Thyroid gland (tissue), 4 donors: Measurements from ENCODE around the gene ADI1. TPM values are rescaled to one million over a fixed set of nuclear protein-coding genes. Genes with fewer than 3 reads are reported as not detected.

ENCODE experiments used
- DNase-seq, 2 donors: peaks; one replicate each; pipeline ENCODE4 v3.0.0-alpha.2; 2019
- H3K27ac ChIP-seq, 3 donors: fragments of 200-600 bp; sonication (generic); 1 replicate in 2 of 3; 2 replicates in 1 of 3; pipeline ENCODE4 v1.5.1; 2016 to 2019; ENCODE audit warnings: mild to moderate bottlenecking in 1 of 3, moderate library complexity in 1 of 3
- H3K27me3 ChIP-seq: fragments of 200-600 bp; sonication (generic); one replicate; pipeline ENCODE4 v1.5.1; 2019
- H3K36me3 ChIP-seq, 2 donors: fragments of 200-600 bp; sonication (generic); one replicate each; pipeline ENCODE4 v1.5.1; 2016 to 2019
- H3K4me1 ChIP-seq, 2 donors: fragments of 200-600 bp; sonication (generic); one replicate each; pipeline ENCODE4 v1.5.1; 2017 to 2019
- H3K4me3 ChIP-seq, 3 donors: fragments of 200-600 bp; sonication (generic); replicated peaks in 1 of 3; 1 replicate in 2 of 3; 2 replicates in 1 of 3; pipeline ENCODE4 v1.5.1; 2016; ENCODE audit warnings: mild to moderate bottlenecking in 1 of 3
- H3K9me3 ChIP-seq: fragments of 200-600 bp; sonication (generic); one replicate; pipeline ENCODE4 v1.5.1; 2017
- POLR2A ChIP-seq, 2 donors: fragments of 450-650 bp; IDR thresholded peaks; one replicate each; pipeline ENCODE4 v1.6.1; 2017; ENCODE audit warnings: antibody characterized with exemption in 2 of 2, mild to moderate bottlenecking in 2 of 2, moderate library complexity in 1 of 2
- WGBS, 2 donors: methylation state at CpG; one replicate each; pipeline ENCODE4 v1.1.5; 2017; 5-methylcytosine and 5-hydroxymethylcytosine counted together
- intact Hi-C: fragments of 100-400 bp; cut with DNase I; formaldehyde crosslinking; loops from one replicate; pipeline ENCODE4 v1.15.1; 2023
- total RNA-seq, 4 donors: library from RNA; depleted of rRNA; stranded (reverse); fragments of >200 nt; gene quantifications; one replicate each; pipeline ENCODE4 v1.2.3, GENCODE V29; 2016
- TF ChIP-seq, protein P1 (sequence below), 6 experiments: fragments of 200-600 bp in 3 of 6; fragments of 450-650 bp in 3 of 6; sonication (generic) in 3 of 6; IDR thresholded peaks; one replicate each; pipeline ENCODE4 v1.5.1; 2016 to 2019; ENCODE audit warnings: antibody characterized with exemption in 6 of 6, mild to moderate bottlenecking in 2 of 6, inconsistent platforms in 1 of 6, moderate library complexity in 1 of 6

Gene ADI1, protein sequence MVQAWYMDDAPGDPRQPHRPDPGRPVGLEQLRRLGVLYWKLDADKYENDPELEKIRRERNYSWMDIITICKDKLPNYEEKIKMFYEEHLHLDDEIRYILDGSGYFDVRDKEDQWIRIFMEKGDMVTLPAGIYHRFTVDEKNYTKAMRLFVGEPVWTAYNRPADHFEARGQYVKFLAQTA
- 10 to 100 TPM; 35.9 to 65.1 (median 59.2) TPM for total RNA-seq

GRCh38 chr2:3519255-3520205, at the start of gene ADI1:
Gene ADI1, minus strand, starts transcription at chr2:3519531. Its CDS starts 44 bp downstream, at chr2:3519487.
- no peaks in the 10 kb centered on the region for H3K9me3 ChIP-seq
- peaks cover 19 to 23% of the 10 kb centered on the region in 2 donors for H3K4me1 ChIP-seq
- peak within 1 kb of the TSS; percentile 21 to 94 (median 60) for H3K4me3 ChIP-seq
- peak within 1 kb of the TSS; percentile 93 to 99 (median 98) for H3K27ac ChIP-seq
- no peaks in the 10 kb centered on the region for H3K36me3 ChIP-seq
- TF ChIP-seq, protein P1, sequence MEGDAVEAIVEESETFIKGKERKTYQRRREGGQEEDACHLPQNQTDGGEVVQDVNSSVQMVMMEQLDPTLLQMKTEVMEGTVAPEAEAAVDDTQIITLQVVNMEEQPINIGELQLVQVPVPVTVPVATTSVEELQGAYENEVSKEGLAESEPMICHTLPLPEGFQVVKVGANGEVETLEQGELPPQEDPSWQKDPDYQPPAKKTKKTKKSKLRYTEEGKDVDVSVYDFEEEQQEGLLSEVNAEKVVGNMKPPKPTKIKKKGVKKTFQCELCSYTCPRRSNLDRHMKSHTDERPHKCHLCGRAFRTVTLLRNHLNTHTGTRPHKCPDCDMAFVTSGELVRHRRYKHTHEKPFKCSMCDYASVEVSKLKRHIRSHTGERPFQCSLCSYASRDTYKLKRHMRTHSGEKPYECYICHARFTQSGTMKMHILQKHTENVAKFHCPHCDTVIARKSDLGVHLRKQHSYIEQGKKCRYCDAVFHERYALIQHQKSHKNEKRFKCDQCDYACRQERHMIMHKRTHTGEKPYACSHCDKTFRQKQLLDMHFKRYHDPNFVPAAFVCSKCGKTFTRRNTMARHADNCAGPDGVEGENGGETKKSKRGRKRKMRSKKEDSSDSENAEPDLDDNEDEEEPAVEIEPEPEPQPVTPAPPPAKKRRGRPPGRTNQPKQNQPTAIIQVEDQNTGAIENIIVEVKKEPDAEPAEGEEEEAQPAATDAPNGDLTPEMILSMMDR (IDR thresholded peaks at IDR 0.05): no peak
- TF ChIP-seq POLR2A (IDR thresholded peaks at IDR 0.05): peak; percentile 72 to 77
- WGBS, 2 donors: 13 to 18% methylated on average over 28 to 32 of the region's 76 CpGs
- H3K27me3 ChIP-seq: no peaks in the 10 kb centered on the region
- DNase-seq: peak; percentile 64 to 76
- intact Hi-C loops: loop anchor here (5.0 kb wide), 1 partner anchor 43 kb away; no protein-coding TSS in a partner anchor

GRCh38 chr2:3566806-3567205, 47.5 kb upstream of the ADI1 start:
- Histone ChIP-seq H3K4me3 (no peak overlapping the region), H3K9me3 (no peaks in the 10 kb centered on the region), H3K36me3 (no peaks in the 10 kb centered on the region), H3K27me3 (no peaks in the 10 kb centered on the region), H3K4me1 (no peaks in the 10 kb centered on the region), H3K27ac (no peak overlapping the region)
- TF ChIP-seq, protein P1 (IDR thresholded peaks at IDR 0.05): no peak
- no peak for TF ChIP-seq POLR2A (IDR thresholded peaks at IDR 0.05)
- intact Hi-C loops: no loop called here
- DNase-seq: no peak
- 91 to 93% methylated on average over 9 of the region's 9 CpGs for WGBS, 2 donors

DNA sequence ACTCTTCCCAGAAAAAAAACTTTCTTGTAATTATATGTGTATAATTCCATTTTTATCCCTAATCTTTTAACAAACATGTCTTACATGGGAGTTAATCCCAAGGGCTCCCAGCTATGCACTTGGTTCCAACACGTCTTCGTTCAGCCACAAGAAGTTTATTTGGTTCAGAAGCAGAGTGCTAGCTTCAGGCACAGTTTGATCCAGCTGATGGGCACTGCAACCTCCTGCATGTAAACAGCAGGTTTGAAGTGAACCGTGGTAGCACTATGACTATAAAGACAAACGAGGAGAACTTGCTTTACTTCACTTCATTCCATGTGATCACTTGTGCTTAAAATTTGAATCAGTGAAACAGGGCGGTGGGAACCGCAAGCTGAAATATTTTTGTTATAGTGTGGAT, 45.8 kb upstream of the ADI1 start:
- no peaks in the 10 kb centered on the region for H3K9me3 ChIP-seq
- no peak overlapping the region for H3K4me3 ChIP-seq
- TF ChIP-seq, protein P1 (IDR thresholded peaks at IDR 0.05): no peak
- TF ChIP-seq POLR2A (IDR thresholded peaks at IDR 0.05): no peak
- no peak overlapping the region for H3K27ac ChIP-seq
- H3K27me3 ChIP-seq: no peaks in the 10 kb centered on the region
- no peaks in the 10 kb centered on the region for H3K4me1 ChIP-seq
- 66 to 75% methylated on average over 6 of the region's 6 CpGs for WGBS, 2 donors
- intact Hi-C loops: no loop called here
- no peaks in the 10 kb centered on the region for H3K36me3 ChIP-seq
- DNase-seq: no peak

DNA sequence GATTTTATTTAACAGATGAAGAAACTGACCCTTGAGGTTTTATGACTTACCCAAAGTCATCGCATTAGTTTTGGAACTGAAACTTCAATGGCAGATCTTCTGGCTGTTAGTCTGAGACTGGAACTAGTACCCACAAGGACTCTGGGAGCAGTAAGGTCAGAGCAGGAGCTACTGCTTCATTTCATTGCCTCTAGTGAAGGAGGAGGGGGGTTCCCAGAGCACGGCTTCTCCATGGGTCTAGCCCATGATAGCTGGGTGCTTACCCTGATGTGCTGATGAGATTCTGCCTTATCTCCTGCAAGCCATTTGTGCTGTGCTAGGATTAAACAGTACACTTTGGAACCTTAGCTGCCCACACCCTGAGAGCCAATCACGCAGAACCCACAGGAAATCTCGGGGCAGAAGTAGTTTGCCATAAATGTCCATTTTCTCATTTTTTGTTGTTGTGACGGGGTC, 44.2 kb upstream of the ADI1 start:
- Histone ChIP-seq H3K27ac (no peak overlapping the region), H3K4me3 (no peak overlapping the region), H3K36me3 (no peaks in the 10 kb centered on the region), H3K4me1 (peaks cover 7 to 8% of the 10 kb centered on the region in 2 donors), H3K9me3 (no peaks in the 10 kb centered on the region), H3K27me3 (no peaks in the 10 kb centered on the region)
- WGBS, 2 donors: 91 to 96% methylated on average over 5 of the region's 5 CpGs
- TF ChIP-seq, protein P1 (IDR thresholded peaks at IDR 0.05): no peak
- TF ChIP-seq POLR2A (IDR thresholded peaks at IDR 0.05): no peak
- DNase-seq: no peak
- intact Hi-C loops: loop anchor here (5.0 kb wide), 1 partner anchor 41 kb away; no protein-coding TSS in a partner anchor
